ENCODE data around the gene LZTS2.

The LZTS2 gene

GRCh38 chr10:100970076-100970913, 29.3 kb upstream of the LZTS2 start:
- Histone ChIP-seq H3K79me2 (ENCODE audit: control insufficient read depth, low read length) (no peaks in the 10 kb centered on the region), H3K4me1 (ENCODE audit: control insufficient read depth, low read length) (peaks cover 11% of the 10 kb centered on the region), H3K27ac (ENCODE audit: low read depth, low read length) (no peak overlapping the region), H3K4me2 (ENCODE audit: low read length) (peak overlapping the region; percentile 97), H3K27me3 (ENCODE audit: control insufficient read depth, low read length) (peaks cover 12% of the 10 kb centered on the region), H3K4me3 (ENCODE audit: low read length) (peak overlapping the region; percentile 72), H3F3A (ENCODE audit: control insufficient read depth, insufficient read depth) (peaks cover 5% of the 10 kb centered on the region; the same call in 1 of the 2 replicates), H3K9me2 (replicated peaks; ENCODE audit: control insufficient read depth, low read length) (no peaks in the 10 kb centered on the region), H3K36me3 (ENCODE audit: control insufficient read depth, low read length) (peaks cover 5% of the 10 kb centered on the region; the same call in 1 of the 2 replicates), H3K9me3 (ENCODE audit: control insufficient read depth, insufficient read depth, low read length) (no peaks in the 10 kb centered on the region), H4K20me1 (ENCODE audit: control insufficient read depth, insufficient read depth, low read depth, low read length) (no peaks in the 10 kb centered on the region)
- TF ChIP-seq CTCF (IDR thresholded peaks at IDR 0.05; ENCODE audit: low read depth, low read length, poor library complexity, severe bottlenecking) (no peak), EZH2phosphoT487 (IDR thresholded peaks at IDR 0.05; ENCODE audit: borderline replicate concordance, low read length) (no peak)

GRCh38 chr10:100970914-100971811, 28.4 kb upstream of the LZTS2 start:
- peaks cover 11% of the 10 kb centered on the region for H3K4me1 ChIP-seq (ENCODE audit: control insufficient read depth, low read length)
- H4K20me1 ChIP-seq (ENCODE audit: control insufficient read depth, insufficient read depth, low read depth, low read length), result no peaks in the 10 kb centered on the region
- peaks cover 5% of the 10 kb centered on the region; the same call in 1 of the 2 replicates for H3F3A ChIP-seq (ENCODE audit: control insufficient read depth, insufficient read depth)
- no peak overlapping the region for H3K4me2 ChIP-seq (ENCODE audit: low read length)
- H3K9me3 ChIP-seq (ENCODE audit: control insufficient read depth, insufficient read depth, low read length), result no peaks in the 10 kb centered on the region
- no peaks in the 10 kb centered on the region for H3K9me2 ChIP-seq (replicated peaks; ENCODE audit: control insufficient read depth, low read length)
- no peaks in the 10 kb centered on the region for H3K79me2 ChIP-seq (ENCODE audit: control insufficient read depth, low read length)
- no peak overlapping the region for H3K27ac ChIP-seq (ENCODE audit: low read depth, low read length)
- H3K27me3 ChIP-seq (ENCODE audit: control insufficient read depth, low read length), result peaks cover 12% of the 10 kb centered on the region
- no peak overlapping the region for H3K4me3 ChIP-seq (ENCODE audit: low read length)
- H3K36me3 ChIP-seq (ENCODE audit: control insufficient read depth, low read length), result no peaks in the 10 kb centered on the region
- no peak for TF ChIP-seq EZH2phosphoT487 (IDR thresholded peaks at IDR 0.05; ENCODE audit: borderline replicate concordance, low read length)
- TF ChIP-seq CTCF (IDR thresholded peaks at IDR 0.05; ENCODE audit: low read depth, low read length, poor library complexity, severe bottlenecking), result no peak

GRCh38 chr10:100972115-100972903, 27.3 kb upstream of the LZTS2 start:
- Histone ChIP-seq H3K4me1 (ENCODE audit: control insufficient read depth, low read length) (peaks cover 11% of the 10 kb centered on the region), H4K20me1 (ENCODE audit: control insufficient read depth, insufficient read depth, low read depth, low read length) (no peaks in the 10 kb centered on the region), H3K79me2 (ENCODE audit: control insufficient read depth, low read length) (no peaks in the 10 kb centered on the region), H3K9me2 (replicated peaks; ENCODE audit: control insufficient read depth, low read length) (no peaks in the 10 kb centered on the region), H3F3A (ENCODE audit: control insufficient read depth, insufficient read depth) (peaks cover 2% of the 10 kb centered on the region; the same call in 1 of the 2 replicates), H3K27me3 (ENCODE audit: control insufficient read depth, low read length) (peaks cover 12% of the 10 kb centered on the region), H3K9me3 (ENCODE audit: control insufficient read depth, insufficient read depth, low read length) (no peaks in the 10 kb centered on the region), H3K36me3 (ENCODE audit: control insufficient read depth, low read length) (no peaks in the 10 kb centered on the region), H3K27ac (ENCODE audit: low read depth, low read length) (no peak overlapping the region), H3K4me2 (ENCODE audit: low read length) (no peak overlapping the region), H3K4me3 (ENCODE audit: low read length) (no peak overlapping the region)
- TF ChIP-seq EZH2phosphoT487 (IDR thresholded peaks at IDR 0.05; ENCODE audit: borderline replicate concordance, low read length) (no peak), CTCF (IDR thresholded peaks at IDR 0.05; ENCODE audit: low read depth, low read length, poor library complexity, severe bottlenecking) (no peak)

Data from DOHH2 (cell line).